ENCODE measurements around the gene DRGX.
A peak's percentile ranks its signal among the peaks of the same experiment; 100 is the strongest.

Gene DRGX

DNA sequence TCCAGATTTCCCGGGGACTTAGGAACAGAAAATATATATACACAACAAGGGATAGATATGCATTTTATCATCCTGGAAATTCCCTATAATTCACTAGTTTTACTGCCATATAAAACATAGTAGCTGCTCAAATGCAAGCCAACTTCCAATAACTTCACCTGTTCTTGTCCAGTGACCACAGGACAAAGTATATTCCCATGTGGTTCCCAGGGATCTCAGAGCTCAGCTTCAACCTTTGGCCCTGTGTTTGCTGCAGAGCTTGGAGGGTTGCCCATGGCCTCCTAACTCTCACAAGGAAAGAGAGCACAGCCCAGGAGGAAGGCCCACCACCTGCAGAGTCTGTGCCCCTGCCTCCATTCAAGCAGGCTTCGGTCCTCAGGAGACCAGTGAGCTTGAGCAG is 4.5 kb upstream of the DRGX start:
- no peak for DNase-seq (ENCODE audit: low read depth)
- H3K4me3 ChIP-seq (replicated peaks; ENCODE audit: low read depth, low read length) = no peak overlapping the region
- TF ChIP-seq, protein P1, sequence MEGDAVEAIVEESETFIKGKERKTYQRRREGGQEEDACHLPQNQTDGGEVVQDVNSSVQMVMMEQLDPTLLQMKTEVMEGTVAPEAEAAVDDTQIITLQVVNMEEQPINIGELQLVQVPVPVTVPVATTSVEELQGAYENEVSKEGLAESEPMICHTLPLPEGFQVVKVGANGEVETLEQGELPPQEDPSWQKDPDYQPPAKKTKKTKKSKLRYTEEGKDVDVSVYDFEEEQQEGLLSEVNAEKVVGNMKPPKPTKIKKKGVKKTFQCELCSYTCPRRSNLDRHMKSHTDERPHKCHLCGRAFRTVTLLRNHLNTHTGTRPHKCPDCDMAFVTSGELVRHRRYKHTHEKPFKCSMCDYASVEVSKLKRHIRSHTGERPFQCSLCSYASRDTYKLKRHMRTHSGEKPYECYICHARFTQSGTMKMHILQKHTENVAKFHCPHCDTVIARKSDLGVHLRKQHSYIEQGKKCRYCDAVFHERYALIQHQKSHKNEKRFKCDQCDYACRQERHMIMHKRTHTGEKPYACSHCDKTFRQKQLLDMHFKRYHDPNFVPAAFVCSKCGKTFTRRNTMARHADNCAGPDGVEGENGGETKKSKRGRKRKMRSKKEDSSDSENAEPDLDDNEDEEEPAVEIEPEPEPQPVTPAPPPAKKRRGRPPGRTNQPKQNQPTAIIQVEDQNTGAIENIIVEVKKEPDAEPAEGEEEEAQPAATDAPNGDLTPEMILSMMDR (IDR thresholded peaks at IDR 0.05; ENCODE audit: low read length, missing control alignments) = no peak

GRCh38 chr10:49398986-49399385 is 3.1 kb upstream of the DRGX start:
- TF ChIP-seq, protein P1 (IDR thresholded peaks at IDR 0.05; ENCODE audit: low read length, missing control alignments) = no peak
- no peak overlapping the region for H3K4me3 ChIP-seq (replicated peaks; ENCODE audit: low read depth, low read length)
- DNase-seq (ENCODE audit: low read depth) = no peak

GRCh38 chr10:49398000-49398861 is 2.3 kb upstream of the DRGX start:
- TF ChIP-seq, protein P1 (IDR thresholded peaks at IDR 0.05; ENCODE audit: low read length, missing control alignments) = no peak
- peak; percentile 48 for DNase-seq (ENCODE audit: low read depth)
- peak overlapping the region; percentile 38 for H3K4me3 ChIP-seq (replicated peaks; ENCODE audit: low read depth, low read length)

DNA sequence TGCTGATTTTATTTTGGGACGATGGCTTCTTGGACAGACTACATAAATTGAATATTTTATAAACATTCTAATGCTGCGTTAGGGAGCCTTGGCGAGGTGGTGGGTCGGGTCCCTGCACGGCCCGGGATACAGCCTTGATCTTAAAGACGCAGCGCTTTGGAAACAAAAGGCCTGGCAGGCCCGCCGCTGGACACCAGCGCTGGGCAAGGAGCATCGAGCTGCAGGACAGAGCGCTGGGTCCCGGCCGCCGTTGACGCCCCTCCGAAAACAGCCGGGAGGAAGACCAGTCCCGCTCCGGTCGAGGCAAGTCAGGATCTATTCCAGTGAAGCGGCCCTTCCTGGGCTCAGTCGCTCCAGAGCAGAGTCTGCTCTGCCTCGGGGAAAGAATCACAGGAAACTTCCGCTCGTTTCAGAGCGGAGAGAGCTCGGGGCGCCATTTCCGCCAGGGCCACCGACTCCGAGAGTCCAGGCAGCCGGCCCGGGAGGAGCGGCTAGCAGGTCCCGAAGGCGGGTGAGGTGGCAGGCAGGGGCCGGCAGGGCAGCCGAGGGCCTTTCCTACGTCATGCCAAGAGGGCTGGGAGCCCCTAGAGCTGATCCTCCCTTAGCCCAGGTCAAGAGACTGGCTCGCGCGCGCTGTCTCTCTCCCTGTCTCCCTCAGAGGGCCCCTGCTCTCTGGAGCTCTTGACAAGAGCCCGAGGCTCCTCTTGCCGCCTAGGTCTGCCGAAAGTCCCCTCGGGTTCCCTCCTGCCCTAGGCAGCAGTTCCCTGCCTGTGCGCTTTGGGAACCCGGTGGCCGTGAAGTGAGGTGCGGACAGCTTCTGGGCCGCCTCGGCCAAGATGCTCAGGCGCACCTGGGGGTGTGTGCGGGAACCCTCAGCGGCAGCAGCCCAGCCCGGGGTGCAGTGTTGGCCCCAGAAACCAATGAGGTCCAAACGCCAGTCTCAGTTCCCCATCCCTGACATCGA is 1.4 kb upstream of the DRGX start:
- TF ChIP-seq, protein P1 (IDR thresholded peaks at IDR 0.05; ENCODE audit: low read length, missing control alignments) = no peak
- no peak for DNase-seq (ENCODE audit: low read depth)
- no peak overlapping the region for H3K4me3 ChIP-seq (replicated peaks; ENCODE audit: low read depth, low read length)

DNA sequence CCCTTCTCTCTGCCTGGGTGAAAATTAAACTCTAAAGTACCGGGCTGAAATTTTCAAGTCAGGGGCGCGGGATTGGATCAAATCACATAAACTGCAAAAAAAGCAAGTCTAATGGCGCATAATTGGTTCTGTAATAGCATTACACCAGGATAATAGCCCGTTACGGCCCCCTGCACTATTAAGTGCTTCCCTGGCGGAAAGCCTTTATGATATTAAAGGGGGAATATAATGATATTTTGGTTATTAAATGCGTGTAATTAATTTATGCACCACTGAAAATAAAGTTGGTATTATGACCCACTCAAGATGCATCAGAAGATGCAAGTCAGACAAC is 744 bp upstream of the DRGX start:
- no peak for DNase-seq (ENCODE audit: low read depth)
- H3K4me3 ChIP-seq (replicated peaks; ENCODE audit: low read depth, low read length) = no peak overlapping the region
- TF ChIP-seq, protein P1 (IDR thresholded peaks at IDR 0.05; ENCODE audit: low read length, missing control alignments) = no peak

DNA sequence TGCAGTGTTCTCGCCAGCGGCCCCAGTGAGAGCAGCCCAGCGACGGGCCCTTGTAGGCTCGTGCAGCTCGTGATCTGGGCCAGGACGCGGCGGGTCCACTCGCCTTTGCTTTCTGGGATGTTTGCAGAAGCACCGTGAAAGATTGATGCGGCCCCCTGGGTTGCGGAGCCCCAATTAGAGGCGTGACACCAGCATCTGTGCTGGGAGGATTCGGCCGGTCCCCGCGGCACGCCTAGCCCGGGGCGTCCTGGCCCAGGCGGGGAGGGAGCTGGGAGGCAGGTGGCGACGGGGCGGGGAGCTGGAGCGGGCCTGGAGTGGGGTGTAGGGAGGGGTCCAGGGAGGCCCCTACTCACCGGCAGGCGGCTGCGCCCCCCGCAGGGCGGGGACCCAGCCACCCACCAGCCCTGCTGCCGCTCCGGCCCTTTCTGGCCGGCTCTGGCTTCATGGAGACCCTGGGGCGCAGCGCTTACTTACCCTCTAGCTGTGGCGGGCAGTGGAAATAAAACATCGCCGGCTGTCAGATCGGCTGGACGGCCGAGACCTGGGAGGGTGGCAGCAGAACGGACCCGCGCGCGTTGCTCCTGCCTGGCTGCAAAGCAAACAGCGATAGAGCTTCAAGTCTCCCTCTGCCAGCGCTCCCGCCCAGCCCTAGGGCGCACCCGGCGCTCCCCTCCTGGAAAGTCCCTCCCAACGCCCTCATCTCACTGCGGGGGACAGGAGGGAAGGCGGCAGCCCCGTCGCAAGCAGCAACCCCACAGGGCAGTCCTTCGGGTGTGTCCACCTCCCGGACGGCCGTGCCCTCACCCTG is 752 bp downstream of the DRGX start:
- no peak overlapping the region for H3K4me3 ChIP-seq (replicated peaks; ENCODE audit: low read depth, low read length)
- TF ChIP-seq, protein P1 (IDR thresholded peaks at IDR 0.05; ENCODE audit: low read length, missing control alignments) = no peak
- no peak for DNase-seq (ENCODE audit: low read depth)
